HL-60 (cell line): ENCODE measurements around the gene AKR1C1.
"Not testable (repeated sequence)": the region's sequence is repeated elsewhere in the genome, so short reads cannot be mapped to it uniquely, and the experiment has no call there.

Experiments used
- DNase-seq, 2 experiments: peaks; one replicate each; pipeline ENCODE4 v3.0.0-alpha.2; 2010 to 2020; ENCODE audit warnings: low read depth in 1 of 2, low spot score in 1 of 2
- H3K27ac ChIP-seq: fragments of 250-450 bp; sonication (Bioruptor Pico); replicated peaks from 2 replicates; pipeline ENCODE4 v1.5.1; 2020; ENCODE audit warnings: mild to moderate bottlenecking, moderate library complexity
- H3K27me3 ChIP-seq: fragments of 250-450 bp; sonication (Bioruptor Pico); 2 replicates; pipeline ENCODE4 v1.5.1; 2021; ENCODE audit warnings: mild to moderate bottlenecking, moderate library complexity; ENCODE audit not compliant: insufficient read depth, poor library complexity, severe bottlenecking
- H3K4me3 ChIP-seq: replicated peaks from 2 replicates; pipeline ENCODE4 v1.5.1; 2011; ENCODE audit warnings: mild to moderate bottlenecking, control low read depth, low read length; ENCODE audit not compliant: insufficient read depth
- CTCF ChIP-seq: IDR thresholded peaks from one replicate; pipeline ENCODE4 v1.5.1; 2011; ENCODE audit warnings: low read length, control low read depth, inconsistent platforms; ENCODE audit not compliant: insufficient read depth
- GABPA ChIP-seq: IDR thresholded peaks from 2 replicates; pipeline ENCODE4 v1.6.1; 2012; ENCODE audit warnings: low read depth
- POLR2AphosphoS5 ChIP-seq: IDR thresholded peaks from 2 replicates; pipeline ENCODE4 v1.6.1; 2012; ENCODE audit warnings: low read depth
- SPI1 ChIP-seq: IDR thresholded peaks from 2 replicates; pipeline ENCODE4 v1.6.1; 2012; ENCODE audit warnings: low read depth, mild to moderate bottlenecking, borderline replicate concordance
- TF ChIP-seq, protein P1 (sequence below): IDR thresholded peaks from 2 replicates; pipeline ENCODE4 v1.6.1; 2012; ENCODE audit warnings: low read depth; ENCODE audit not compliant: insufficient replicate concordance

Gene AKR1C1

GRCh38 chr10:4990217-4990616 is 27.0 kb downstream of the AKR1C1 start:
- Histone ChIP-seq H3K4me3 (no peak overlapping the region), H3K27ac (no peak overlapping the region), H3K27me3 (no peaks in the 10 kb centered on the region)
- DNase-seq, result no peak
- no peak for TF ChIP-seq GABPA
- no peak for TF ChIP-seq POLR2AphosphoS5
- TF ChIP-seq, protein P1, sequence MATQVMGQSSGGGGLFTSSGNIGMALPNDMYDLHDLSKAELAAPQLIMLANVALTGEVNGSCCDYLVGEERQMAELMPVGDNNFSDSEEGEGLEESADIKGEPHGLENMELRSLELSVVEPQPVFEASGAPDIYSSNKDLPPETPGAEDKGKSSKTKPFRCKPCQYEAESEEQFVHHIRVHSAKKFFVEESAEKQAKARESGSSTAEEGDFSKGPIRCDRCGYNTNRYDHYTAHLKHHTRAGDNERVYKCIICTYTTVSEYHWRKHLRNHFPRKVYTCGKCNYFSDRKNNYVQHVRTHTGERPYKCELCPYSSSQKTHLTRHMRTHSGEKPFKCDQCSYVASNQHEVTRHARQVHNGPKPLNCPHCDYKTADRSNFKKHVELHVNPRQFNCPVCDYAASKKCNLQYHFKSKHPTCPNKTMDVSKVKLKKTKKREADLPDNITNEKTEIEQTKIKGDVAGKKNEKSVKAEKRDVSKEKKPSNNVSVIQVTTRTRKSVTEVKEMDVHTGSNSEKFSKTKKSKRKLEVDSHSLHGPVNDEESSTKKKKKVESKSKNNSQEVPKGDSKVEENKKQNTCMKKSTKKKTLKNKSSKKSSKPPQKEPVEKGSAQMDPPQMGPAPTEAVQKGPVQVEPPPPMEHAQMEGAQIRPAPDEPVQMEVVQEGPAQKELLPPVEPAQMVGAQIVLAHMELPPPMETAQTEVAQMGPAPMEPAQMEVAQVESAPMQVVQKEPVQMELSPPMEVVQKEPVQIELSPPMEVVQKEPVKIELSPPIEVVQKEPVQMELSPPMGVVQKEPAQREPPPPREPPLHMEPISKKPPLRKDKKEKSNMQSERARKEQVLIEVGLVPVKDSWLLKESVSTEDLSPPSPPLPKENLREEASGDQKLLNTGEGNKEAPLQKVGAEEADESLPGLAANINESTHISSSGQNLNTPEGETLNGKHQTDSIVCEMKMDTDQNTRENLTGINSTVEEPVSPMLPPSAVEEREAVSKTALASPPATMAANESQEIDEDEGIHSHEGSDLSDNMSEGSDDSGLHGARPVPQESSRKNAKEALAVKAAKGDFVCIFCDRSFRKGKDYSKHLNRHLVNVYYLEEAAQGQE, result no peak
- no peak for TF ChIP-seq CTCF
- no peak for TF ChIP-seq SPI1

DNA sequence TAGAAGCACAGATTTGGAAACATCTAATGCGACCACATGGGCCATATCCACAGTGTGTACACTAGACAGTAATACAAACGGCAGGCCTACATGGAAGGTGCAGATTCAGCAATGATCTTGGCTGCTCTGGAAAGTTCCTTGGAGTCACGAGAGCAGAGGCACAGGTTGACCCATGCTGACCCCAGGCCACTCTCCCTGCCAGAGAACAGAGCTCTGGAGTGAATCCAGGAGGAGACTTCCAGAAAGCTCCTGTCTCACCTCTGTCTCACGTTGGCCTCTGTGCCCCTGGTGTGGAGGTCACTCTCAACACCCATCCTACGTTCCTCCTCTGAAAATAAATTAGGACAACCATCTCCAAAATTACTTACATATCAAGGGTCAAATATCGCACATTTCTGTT is 28.2 kb downstream of the AKR1C1 start:
- H3K27ac ChIP-seq, H3K4me3 ChIP-seq, DNase-seq, H3K27me3 ChIP-seq: not testable (repeated sequence)

DNA sequence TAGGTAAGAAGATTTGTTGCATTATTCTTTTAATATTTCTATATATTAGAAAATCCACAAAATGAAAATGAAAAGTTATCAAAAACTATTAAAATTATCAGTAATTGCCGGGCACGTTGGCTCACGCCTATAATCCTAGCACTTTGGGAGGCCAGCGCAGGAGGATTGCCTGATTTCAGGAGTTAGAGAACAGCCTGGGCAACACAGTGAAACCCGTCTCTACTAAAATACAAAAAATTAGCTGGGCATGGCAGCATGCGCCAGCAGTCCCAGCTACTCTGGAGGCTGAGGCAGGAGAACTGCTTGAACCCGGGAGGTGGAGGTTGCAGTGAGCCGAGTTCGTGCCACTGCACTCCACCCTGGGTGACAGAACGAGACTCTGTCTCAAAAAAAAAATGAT is 29.3 kb downstream of the AKR1C1 start:
- not testable (repeated sequence) for DNase-seq, H3K4me3 ChIP-seq, H3K27ac ChIP-seq, H3K27me3 ChIP-seq

GRCh38 chr10:4994260-4994659 is 31.0 kb downstream of the AKR1C1 start:
- not testable (repeated sequence) for DNase-seq, H3K27me3 ChIP-seq, H3K4me3 ChIP-seq, H3K27ac ChIP-seq

DNA sequence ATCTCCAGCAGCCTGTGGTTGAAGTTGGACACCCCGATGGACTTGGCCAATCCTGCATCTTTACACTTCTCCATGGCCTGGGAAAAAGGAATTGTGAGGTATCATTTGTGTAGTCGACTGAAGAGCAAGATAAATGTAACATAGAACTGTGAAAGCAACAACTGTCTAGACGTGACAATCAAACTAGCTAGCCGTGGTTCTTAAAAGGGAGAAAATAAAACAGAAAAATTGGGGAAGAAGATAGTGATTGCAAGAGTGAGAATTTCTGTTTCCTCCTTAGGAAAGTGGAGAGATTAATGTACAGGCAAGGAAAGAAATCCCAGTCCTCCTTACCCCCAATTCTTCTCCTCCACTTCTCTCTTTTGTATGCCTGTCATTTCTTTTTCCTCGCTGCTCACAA is 35.5 kb downstream of the AKR1C1 start:
- TF ChIP-seq, protein P1, result no peak
- TF ChIP-seq CTCF (no peak), SPI1 (no peak), POLR2AphosphoS5 (no peak), GABPA (no peak)
- Histone ChIP-seq H3K27me3 (no peaks in the 10 kb centered on the region), H3K27ac (no peak overlapping the region), H3K4me3 (no peak overlapping the region)
- no peak for DNase-seq
